Upper lobe of right lung (tissue), 1 donor: ENCODE data around the gene NCOA3. TPM values are rescaled to one million over a fixed set of nuclear protein-coding genes. Genes with fewer than 3 reads are reported as not detected.

Source experiments
- ATAC-seq: fragments of 200-7000 bp; cut with Tn5 transposase; one replicate; pipeline ENCODE4 v1.9.1; 2020; ENCODE audit warnings: mild to moderate bottlenecking, moderate library complexity
- DNase-seq: peaks from one replicate; pipeline ENCODE4 v3.0.0-alpha.2; 2020
- H3K27ac ChIP-seq: fragments of 200-600 bp; one replicate; pipeline ENCODE4 v1.8.0; 2022
- H3K27me3 ChIP-seq: fragments of 200-600 bp; one replicate; pipeline ENCODE4 v1.8.0; 2022; ENCODE audit warnings: mild to moderate bottlenecking
- H3K36me3 ChIP-seq: fragments of 200-600 bp; one replicate; pipeline ENCODE4 v1.8.0; 2022
- H3K4me1 ChIP-seq: fragments of 200-600 bp; one replicate; pipeline ENCODE4 v1.8.0; 2022
- H3K4me3 ChIP-seq: fragments of 200-600 bp; one replicate; pipeline ENCODE4 v1.8.0; 2022; ENCODE audit warnings: mild to moderate bottlenecking
- H3K9me3 ChIP-seq: fragments of 200-600 bp; one replicate; pipeline ENCODE4 v1.8.0; 2022
- CTCF ChIP-seq: fragments of 200-600 bp; IDR thresholded peaks from one replicate; pipeline ENCODE4 v1.8.0; 2022; ENCODE audit warnings: antibody characterized with exemption
- intact Hi-C: fragments of 100-400 bp; cut with DNase I; formaldehyde crosslinking; loops from one replicate; pipeline ENCODE4 v1.11.0; 2022
- total RNA-seq: library from RNA; stranded (reverse); fragmentation: NEBNext Ultra II Directional; extraction: Animal tissue kit (Norgen Biotek cat#: 25700); gene quantifications from one replicate; pipeline ENCODE4 v1.2.1, GENCODE V29; 2021
- donor health status: DM: no; HTN: yes; CAD: no; lungs with severe emphysema.

The NCOA3 gene
- total RNA-seq, 1 donor from 2014 or later, result 48.8 TPM

GRCh38 chr20:47701612-47702011, 199.9 kb downstream of the NCOA3 start:
- Histone ChIP-seq H3K9me3 (no peaks in the 10 kb centered on the region), H3K27me3 (no peaks in the 10 kb centered on the region), H3K4me1 (peaks cover 3% of the 10 kb centered on the region), H3K4me3 (no peak overlapping the region), H3K27ac (no peak overlapping the region), H3K36me3 (no peaks in the 10 kb centered on the region)
- DNase-seq, result no peak
- TF ChIP-seq CTCF, result no peak
- no peak for ATAC-seq
- intact Hi-C loops, result no loop called here

- Histone ChIP-seq H3K9me3 (no peaks in the 10 kb centered on the region), H3K4me3 (no peak overlapping the region), H3K4me1 (peaks cover 3% of the 10 kb centered on the region), H3K27me3 (no peaks in the 10 kb centered on the region), H3K27ac (no peak overlapping the region), H3K36me3 (no peaks in the 10 kb centered on the region)
- TF ChIP-seq CTCF, result no peak
- ATAC-seq (no peak), DNase-seq (no peak)
- intact Hi-C loops, result no loop called here
Measured at GRCh38 chr20:47703748-47704147, 202.1 kb downstream of the NCOA3 start.

- DNase-seq (no peak), ATAC-seq (peak; percentile 78)
- intact Hi-C loops, result no loop called here
- Histone ChIP-seq H3K9me3 (no peaks in the 10 kb centered on the region), H3K27me3 (no peaks in the 10 kb centered on the region), H3K4me1 (peaks cover 3% of the 10 kb centered on the region), H3K27ac (no peak overlapping the region), H3K36me3 (no peaks in the 10 kb centered on the region), H3K4me3 (no peak overlapping the region)
- no peak for TF ChIP-seq CTCF
Measured at GRCh38 chr20:47704746-47705496, 203.2 kb downstream of the NCOA3 start.

GRCh38 chr20:47705497-47705856, 203.8 kb downstream of the NCOA3 start:
- DNase-seq (no peak), ATAC-seq (peak; percentile 6)
- no peaks in the 10 kb centered on the region for H3K9me3 ChIP-seq
- no peak overlapping the region for H3K4me3 ChIP-seq
- no peak for TF ChIP-seq CTCF
- H3K4me1 ChIP-seq, result peaks cover 3% of the 10 kb centered on the region
- no peaks in the 10 kb centered on the region for H3K36me3 ChIP-seq
- H3K27ac ChIP-seq, result no peak overlapping the region
- intact Hi-C loops, result no loop called here
- no peaks in the 10 kb centered on the region for H3K27me3 ChIP-seq

GRCh38 chr20:47706345-47706744, 204.7 kb downstream of the NCOA3 start:
- H3K4me1 ChIP-seq, result peaks cover 3% of the 10 kb centered on the region

More at GRCh38 chr20:47706345-47706744, 204.7 kb downstream of the NCOA3 start:
- Histone ChIP-seq H3K27ac (no peak overlapping the region), H3K4me3 (no peak overlapping the region), H3K27me3 (no peaks in the 10 kb centered on the region), H3K9me3 (no peaks in the 10 kb centered on the region), H3K36me3 (no peaks in the 10 kb centered on the region)
- DNase-seq (no peak), ATAC-seq (no peak)
- intact Hi-C loops, result no loop called here
- no peak for TF ChIP-seq CTCF

Other genes with a start within 250 kb of the NCOA3 start
- gene ZMYND8, start 145.2 kb upstream of the NCOA3 start, total RNA-seq, result 45.7 TPM